GM23338 (cell line): ENCODE measurements around the gene NPAT. TPM values are rescaled to one million over a fixed set of nuclear protein-coding genes. Genes with fewer than 3 reads are reported as not detected.

Experiments
- ATAC-seq: fragments of 200-7000 bp; cut with Tn5 transposase; 3 replicates; pipeline ENCODE4 v1.9.1; 2020
- DNase-seq: peaks from one replicate; pipeline ENCODE4 v3.0.0-alpha.2; 2015; ENCODE audit warnings: low spot score
- H2AFZ ChIP-seq: fragments of 200-600 bp; sonication (generic); 2 replicates; pipeline ENCODE4 v1.8.0; 2016; ENCODE audit warnings: antibody characterized with exemption, mild to moderate bottlenecking, moderate library complexity
- H3F3A ChIP-seq: fragments of 200-600 bp; sonication (generic); replicated peaks from 2 replicates; pipeline ENCODE4 v1.8.0; 2017; ENCODE audit warnings: antibody characterized with exemption, mixed run types, low read depth
- H3K27ac ChIP-seq: fragments of 200-600 bp; sonication (generic); 2 replicates; pipeline ENCODE4 v1.6.1; 2016; ENCODE audit warnings: low read depth
- H3K27me3 ChIP-seq: fragments of 200-600 bp; sonication (generic); 2 replicates; pipeline ENCODE4 v1.8.0; 2016; ENCODE audit warnings: mild to moderate bottlenecking, mixed run types, moderate library complexity; ENCODE audit not compliant: insufficient read depth
- H3K36me3 ChIP-seq: fragments of 200-600 bp; sonication (generic); 2 replicates; pipeline ENCODE4 v1.8.0; 2016; ENCODE audit warnings: mild to moderate bottlenecking; ENCODE audit not compliant: insufficient read depth
- H3K4me1 ChIP-seq: fragments of 200-600 bp; sonication (generic); 2 replicates; pipeline ENCODE4 v1.8.0; 2016; ENCODE audit warnings: mild to moderate bottlenecking, moderate library complexity; ENCODE audit not compliant: insufficient read depth
- H3K4me2 ChIP-seq: fragments of 200-600 bp; sonication (generic); 2 replicates; pipeline ENCODE4 v1.7.1; 2017; ENCODE audit warnings: mixed run types
- H3K4me3 ChIP-seq: fragments of 200-600 bp; sonication (generic); 2 replicates; pipeline ENCODE4 v1.6.1; 2016; ENCODE audit warnings: mixed run types
- H3K79me2 ChIP-seq: fragments of 200-600 bp; sonication (generic); replicated peaks from 2 replicates; pipeline ENCODE4 v1.8.0; 2017; ENCODE audit warnings: mild to moderate bottlenecking; ENCODE audit not compliant: insufficient read depth
- H3K9me2 ChIP-seq: fragments of 200-600 bp; sonication (generic); 2 replicates; pipeline ENCODE4 v1.8.0; 2017; ENCODE audit not compliant: insufficient read depth
- H4K20me1 ChIP-seq: fragments of 200-600 bp; sonication (generic); replicated peaks from 2 replicates; pipeline ENCODE4 v1.8.0; 2017; ENCODE audit warnings: mild to moderate bottlenecking; ENCODE audit not compliant: insufficient read depth
- H3K27ac Mint-ChIP-seq: 2 replicates; pipeline ENCODE4 v1.8.0; 2020; ENCODE audit warnings: inconsistent platforms, mild to moderate bottlenecking, moderate library complexity, mixed read lengths
- H3K27me3 Mint-ChIP-seq: 3 replicates; pipeline ENCODE4 v1.8.0; 2022; ENCODE audit warnings: low read depth, mild to moderate bottlenecking, moderate library complexity, mixed read lengths, inconsistent platforms; ENCODE audit not compliant: insufficient read depth, poor library complexity
- H3K36me3 Mint-ChIP-seq: 3 replicates; pipeline ENCODE4 v1.8.0; 2021; ENCODE audit warnings: low read depth, mild to moderate bottlenecking, inconsistent platforms, moderate library complexity, mixed read lengths
- H3K4me1 Mint-ChIP-seq: 3 replicates; pipeline ENCODE4 v1.8.0; 2020; ENCODE audit warnings: mild to moderate bottlenecking, inconsistent platforms, mixed read lengths
- H3K4me3 Mint-ChIP-seq: 3 replicates; pipeline ENCODE4 v1.8.0; 2021; ENCODE audit warnings: moderate library complexity, mild to moderate bottlenecking, inconsistent platforms, mixed read lengths
- H3K9me3 Mint-ChIP-seq: 3 replicates; pipeline ENCODE4 v1.8.0; 2020; ENCODE audit warnings: moderate library complexity, mild to moderate bottlenecking, inconsistent platforms, mixed read lengths
- POLR2AphosphoS5 ChIP-seq: IDR thresholded peaks from 2 replicates; pipeline ENCODE4 v1.6.1; 2016; ENCODE audit warnings: antibody characterized with exemption, low read depth
- STAT1 ChIP-seq: IDR thresholded peaks from one replicate; pipeline ENCODE4 v1.6.1; 2016; ENCODE audit warnings: antibody characterized with exemption; ENCODE audit not compliant: unreplicated experiment
- ZNF114 ChIP-seq: fragments of 250-450 bp; sonication (Bioruptor Pico); IDR thresholded peaks from 2 replicates; pipeline ENCODE4 v1.5.0; 2020; ENCODE audit warnings: mild to moderate bottlenecking, moderate library complexity
- ZNF462 ChIP-seq: fragments of 250-450 bp; sonication (Bioruptor Pico); IDR thresholded peaks from 2 replicates; pipeline ENCODE4 v1.5.0; 2020; ENCODE audit warnings: mild to moderate bottlenecking, moderate library complexity
- polyA plus RNA-seq: library from polyadenylated mRNA; unstranded; fragments of >200 nt; fragmentation: Nextera tagmentation; extraction: Ambion mirVana; gene quantifications from 2 replicates; pipeline ENCODE4 v1.2.1, GENCODE V29; 2016
- total RNA-seq: library from RNA; depleted of rRNA; stranded (reverse); fragments of >200 nt; shearing (Covaris generic); gene quantifications from 2 replicates; pipeline ENCODE4 v1.2.3, GENCODE V29; 2014
- TF ChIP-seq, protein P1 (sequence below): IDR thresholded peaks from 2 replicates; pipeline ENCODE4 v1.6.1; 2016; ENCODE audit warnings: antibody characterized with exemption

Gene NPAT
- total and polyA plus RNA-seq, 2 experiments from 2014 or later = 24.2 to 25.1 TPM

GRCh38 chr11:108253176-108253575 lies 30.7 kb upstream of the NPAT start:
- peaks cover 30% of the 10 kb centered on the region for H3K36me3 ChIP-seq
- TF ChIP-seq ZNF114 (CRISPR knock-in tag) (no peak), ZNF462 (CRISPR knock-in tag) (no peak), POLR2AphosphoS5 (no peak), STAT1 (no peak)
- TF ChIP-seq, protein P1, sequence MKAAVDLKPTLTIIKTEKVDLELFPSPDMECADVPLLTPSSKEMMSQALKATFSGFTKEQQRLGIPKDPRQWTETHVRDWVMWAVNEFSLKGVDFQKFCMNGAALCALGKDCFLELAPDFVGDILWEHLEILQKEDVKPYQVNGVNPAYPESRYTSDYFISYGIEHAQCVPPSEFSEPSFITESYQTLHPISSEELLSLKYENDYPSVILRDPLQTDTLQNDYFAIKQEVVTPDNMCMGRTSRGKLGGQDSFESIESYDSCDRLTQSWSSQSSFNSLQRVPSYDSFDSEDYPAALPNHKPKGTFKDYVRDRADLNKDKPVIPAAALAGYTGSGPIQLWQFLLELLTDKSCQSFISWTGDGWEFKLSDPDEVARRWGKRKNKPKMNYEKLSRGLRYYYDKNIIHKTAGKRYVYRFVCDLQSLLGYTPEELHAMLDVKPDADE = no peak
- no peaks in the 10 kb centered on the region for H3K4me1 ChIP-seq
- Mint-ChIP-seq H3K27ac (no peak overlapping the region), H3K36me3 (peaks cover 68% of the 10 kb centered on the region), H3K9me3 (no peaks in the 10 kb centered on the region; the same call in 2 of the 3 replicates), H3K4me3 (no peak overlapping the region), H3K27me3 (peaks cover 2% of the 10 kb centered on the region), H3K4me1 (no peaks in the 10 kb centered on the region)
- no peak overlapping the region for H3K4me3 ChIP-seq
- DNase-seq (no peak), ATAC-seq (no peak)
- no peak overlapping the region for H2AFZ ChIP-seq
- H3K79me2 ChIP-seq = no peaks in the 10 kb centered on the region
- H3F3A ChIP-seq = no peaks in the 10 kb centered on the region
- no peaks in the 10 kb centered on the region for H4K20me1 ChIP-seq
- no peak overlapping the region for H3K27ac ChIP-seq
- no peak overlapping the region for H3K4me2 ChIP-seq
- H3K9me2 ChIP-seq = no peaks in the 10 kb centered on the region
- H3K27me3 ChIP-seq = no peaks in the 10 kb centered on the region

- Histone ChIP-seq H3K4me3 (no peak overlapping the region), H3K4me2 (no peak overlapping the region), H4K20me1 (no peaks in the 10 kb centered on the region), H3K27me3 (no peaks in the 10 kb centered on the region), H2AFZ (no peak overlapping the region), H3K27ac (no peak overlapping the region), H3K36me3 (peaks cover 20% of the 10 kb centered on the region; the same call in 1 of the 2 replicates), H3K4me1 (no peaks in the 10 kb centered on the region), H3F3A (no peaks in the 10 kb centered on the region), H3K79me2 (no peaks in the 10 kb centered on the region), H3K9me2 (no peaks in the 10 kb centered on the region)
- Mint-ChIP-seq H3K27me3 (peaks cover 2% of the 10 kb centered on the region), H3K36me3 (peaks cover 40% of the 10 kb centered on the region; the same call in 2 of the 3 replicates), H3K9me3 (no peaks in the 10 kb centered on the region), H3K4me3 (no peak overlapping the region), H3K27ac (no peak overlapping the region), H3K4me1 (no peaks in the 10 kb centered on the region)
- ATAC-seq (no peak), DNase-seq (no peak)
- TF ChIP-seq POLR2AphosphoS5 = no peak
These were observed 24.4 kb upstream of the NPAT start for GRCh38 chr11:108246885-108247284.
